Osteocyte (in vitro differentiated cells): ENCODE results near the gene APOBEC2. TPM values are rescaled to one million over a fixed set of nuclear protein-coding genes. Genes with fewer than 3 reads are reported as not detected.

Source experiments
- DNase-seq: peaks from one replicate; pipeline ENCODE4 v3.0.0; 2021; ENCODE audit warnings: mixed read lengths; ENCODE audit not compliant: unreplicated experiment; ENCODE audit errors: extremely low spot score
- H3K27ac Mint-ChIP-seq: one replicate; pipeline ENCODE4 v1.8.0; 2021; ENCODE audit warnings: mild to moderate bottlenecking, mixed read lengths; ENCODE audit not compliant: unreplicated experiment
- H3K27me3 Mint-ChIP-seq: one replicate; pipeline ENCODE4 v1.8.0; 2021; ENCODE audit warnings: mixed read lengths; ENCODE audit not compliant: unreplicated experiment
- H3K36me3 Mint-ChIP-seq: one replicate; pipeline ENCODE4 v1.8.0; 2021; ENCODE audit warnings: mixed read lengths; ENCODE audit not compliant: unreplicated experiment
- H3K4me1 Mint-ChIP-seq: one replicate; pipeline ENCODE4 v1.8.0; 2021; ENCODE audit warnings: mixed read lengths; ENCODE audit not compliant: unreplicated experiment
- H3K4me3 Mint-ChIP-seq: one replicate; pipeline ENCODE4 v1.8.0; 2021; ENCODE audit warnings: mild to moderate bottlenecking, moderate library complexity, mixed read lengths; ENCODE audit not compliant: unreplicated experiment
- H3K9me3 Mint-ChIP-seq: one replicate; pipeline ENCODE4 v1.8.0; 2021; ENCODE audit warnings: mixed read lengths; ENCODE audit not compliant: unreplicated experiment
- total RNA-seq: library from RNA; stranded (reverse); gene quantifications from 2 replicates; pipeline ENCODE4 v1.2.1, GENCODE V29; 2021
- TF ChIP-seq, protein P1 (sequence below): fragments of 200-600 bp; sonication (generic); IDR thresholded peaks from 2 replicates; pipeline ENCODE4 v1.5.0; 2021; ENCODE audit warnings: antibody characterized with exemption, mild to moderate bottlenecking, moderate library complexity

APOBEC2 gene
- total RNA-seq, 1 donor from 2014 or later, result not detected

- Mint-ChIP-seq H3K27ac (peak overlapping the region; percentile 19), H3K4me3 (no peak overlapping the region), H3K4me1 (peaks cover 26% of the 10 kb centered on the region), H3K9me3 (no peaks in the 10 kb centered on the region), H3K27me3 (no peaks in the 10 kb centered on the region), H3K36me3 (no peaks in the 10 kb centered on the region)
- DNase-seq, result no peak
- TF ChIP-seq, protein P1, sequence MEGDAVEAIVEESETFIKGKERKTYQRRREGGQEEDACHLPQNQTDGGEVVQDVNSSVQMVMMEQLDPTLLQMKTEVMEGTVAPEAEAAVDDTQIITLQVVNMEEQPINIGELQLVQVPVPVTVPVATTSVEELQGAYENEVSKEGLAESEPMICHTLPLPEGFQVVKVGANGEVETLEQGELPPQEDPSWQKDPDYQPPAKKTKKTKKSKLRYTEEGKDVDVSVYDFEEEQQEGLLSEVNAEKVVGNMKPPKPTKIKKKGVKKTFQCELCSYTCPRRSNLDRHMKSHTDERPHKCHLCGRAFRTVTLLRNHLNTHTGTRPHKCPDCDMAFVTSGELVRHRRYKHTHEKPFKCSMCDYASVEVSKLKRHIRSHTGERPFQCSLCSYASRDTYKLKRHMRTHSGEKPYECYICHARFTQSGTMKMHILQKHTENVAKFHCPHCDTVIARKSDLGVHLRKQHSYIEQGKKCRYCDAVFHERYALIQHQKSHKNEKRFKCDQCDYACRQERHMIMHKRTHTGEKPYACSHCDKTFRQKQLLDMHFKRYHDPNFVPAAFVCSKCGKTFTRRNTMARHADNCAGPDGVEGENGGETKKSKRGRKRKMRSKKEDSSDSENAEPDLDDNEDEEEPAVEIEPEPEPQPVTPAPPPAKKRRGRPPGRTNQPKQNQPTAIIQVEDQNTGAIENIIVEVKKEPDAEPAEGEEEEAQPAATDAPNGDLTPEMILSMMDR, result no peak
Observed at GRCh38 chr6:41022294-41022693, 30.7 kb upstream of the APOBEC2 start.

GRCh38 chr6:41023114-41023513, 29.9 kb upstream of the APOBEC2 start:
- H3K9me3 Mint-ChIP-seq, result no peaks in the 10 kb centered on the region
- DNase-seq, result no peak
- H3K4me1 Mint-ChIP-seq, result peaks cover 33% of the 10 kb centered on the region
- H3K27ac Mint-ChIP-seq, result peak overlapping the region; percentile 19
- TF ChIP-seq, protein P1, result no peak
- H3K4me3 Mint-ChIP-seq, result no peak overlapping the region
- no peaks in the 10 kb centered on the region for H3K36me3 Mint-ChIP-seq
- no peaks in the 10 kb centered on the region for H3K27me3 Mint-ChIP-seq

GRCh38 chr6:41025966-41026530, 27.0 kb upstream of the APOBEC2 start:
- Mint-ChIP-seq H3K9me3 (no peaks in the 10 kb centered on the region), H3K27ac (no peak overlapping the region), H3K4me3 (no peak overlapping the region), H3K36me3 (no peaks in the 10 kb centered on the region), H3K27me3 (peaks cover 1% of the 10 kb centered on the region), H3K4me1 (peaks cover 44% of the 10 kb centered on the region)
- DNase-seq, result no peak
- TF ChIP-seq, protein P1, result no peak

DNA sequence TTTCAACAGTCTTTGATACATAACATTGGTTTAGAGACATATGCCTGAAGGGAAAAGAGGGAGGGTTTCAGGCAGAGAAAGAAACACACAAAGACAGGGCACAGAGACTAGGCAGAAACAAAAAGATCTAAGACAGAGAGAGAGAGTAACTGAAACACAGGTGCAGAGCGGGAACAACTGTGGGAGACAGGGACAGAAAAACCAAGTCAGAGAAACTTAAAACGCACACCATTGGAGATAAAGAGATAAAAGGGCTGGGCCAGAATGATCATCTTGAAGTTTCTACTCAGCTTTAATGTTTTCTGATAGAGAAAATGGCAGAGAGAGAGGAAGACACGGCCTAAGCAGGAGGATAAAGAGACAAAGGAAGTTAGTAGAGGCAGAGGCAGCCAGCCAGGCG, 25.8 kb upstream of the APOBEC2 start:
- peaks cover 35% of the 10 kb centered on the region for H3K4me1 Mint-ChIP-seq
- H3K27me3 Mint-ChIP-seq, result peaks cover 4% of the 10 kb centered on the region
- TF ChIP-seq, protein P1, result no peak
- peak overlapping the region; percentile 82 for H3K4me3 Mint-ChIP-seq
- H3K9me3 Mint-ChIP-seq, result no peaks in the 10 kb centered on the region
- no peak for DNase-seq
- H3K36me3 Mint-ChIP-seq, result no peaks in the 10 kb centered on the region
- H3K27ac Mint-ChIP-seq, result peak overlapping the region; percentile 80

- Mint-ChIP-seq H3K36me3 (no peaks in the 10 kb centered on the region), H3K9me3 (no peaks in the 10 kb centered on the region), H3K4me3 (peak overlapping the region; percentile 82), H3K4me1 (peaks cover 29% of the 10 kb centered on the region), H3K27me3 (peaks cover 4% of the 10 kb centered on the region), H3K27ac (peak overlapping the region; percentile 80)
- TF ChIP-seq, protein P1, result peak; percentile 100
- DNase-seq, result peak; percentile 96
Observed at GRCh38 chr6:41027799-41028560, 25.0 kb upstream of the APOBEC2 start.
